HepG2 (cell line): Measurements from ENCODE around the gene OR13C2.

ENCODE experiments used
- EP300 ChIP-seq, 3 experiments: sonication (generic) in 1 of 3; formaldehyde crosslinking in 1 of 3; IDR thresholded peaks; 2 replicates each; pipeline versions ENCODE4 v1.5.1 to v1.6.1; 2011 to 2020; ENCODE audit warnings: low read depth in 2 of 3, low read length in 2 of 3, borderline replicate concordance in 1 of 3, improper control_type of control experiment in 1 of 3, mild to moderate bottlenecking in 1 of 3, missing genetic modification reagents in 1 of 3, moderate library complexity in 1 of 3
- EZH2 ChIP-seq: conservative IDR thresholded peaks from 2 replicates; pipeline ENCODE4 v1.6.1; 2012; ENCODE audit warnings: mild to moderate bottlenecking, low read depth, low read length, moderate library complexity
- PHB2 ChIP-seq: fragments of 450-650 bp; IDR thresholded peaks from 2 replicates; pipeline ENCODE4 v1.6.1; 2018; ENCODE audit not compliant: partially characterized antibody
- SRSF1 ChIP-seq: fragments of 200-400 bp; formaldehyde crosslinking; optimal IDR thresholded peaks from 2 replicates; pipeline ENCODE3; 2017; ENCODE audit warnings: mild to moderate bottlenecking, low read depth, low read length, moderate library complexity
- ZNF547 ChIP-seq: sonication (generic); formaldehyde crosslinking; IDR thresholded peaks from 2 replicates; pipeline ENCODE4 v1.5.1; 2020; ENCODE audit warnings: mild to moderate bottlenecking, missing genetic modification reagents
- TF ChIP-seq, protein P1 (sequence below): sonication (generic); formaldehyde crosslinking; IDR thresholded peaks from 2 replicates; pipeline ENCODE4 v1.5.0; 2020; ENCODE audit warnings: mild to moderate bottlenecking, missing genetic modification reagents, moderate library complexity
- TF ChIP-seq, protein P2 (sequence below), 2 experiments: sonication (generic) in 1 of 2; formaldehyde crosslinking in 1 of 2; IDR thresholded peaks; 2 replicates each; pipeline versions ENCODE4 v1.4.0 to v1.6.1; 2018 to 2020; ENCODE audit warnings: missing genetic modification reagents in 2 of 2, borderline replicate concordance in 1 of 2, low read depth in 1 of 2, mild to moderate bottlenecking in 1 of 2, missing biosample characterization in 1 of 2
- TF ChIP-seq, protein P3 (sequence below): sonication (generic); formaldehyde crosslinking; IDR thresholded peaks from 2 replicates; pipeline ENCODE4 v1.8.1; 2023; ENCODE audit warnings: mild to moderate bottlenecking, missing genetic modification reagents

DNA sequence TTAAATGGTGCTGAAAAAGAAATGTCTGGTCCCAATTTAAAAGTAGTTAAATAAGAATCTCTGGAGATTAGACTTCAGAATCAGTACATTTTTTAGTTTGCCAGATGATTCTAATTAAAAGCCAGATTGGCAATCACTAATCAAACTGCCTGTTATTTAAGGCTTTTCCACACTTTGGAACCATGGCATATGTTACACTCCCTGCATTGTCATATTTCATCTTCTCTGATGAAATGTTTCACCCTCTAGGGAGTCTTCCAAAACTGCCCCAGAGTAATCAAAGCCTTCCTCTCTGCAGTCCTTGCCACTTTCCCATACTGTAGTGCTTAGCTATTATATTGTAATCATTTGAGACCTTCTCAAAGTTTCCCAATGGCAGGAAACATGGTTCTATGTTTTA lies 30.0 kb upstream of the OR13C2 start:
- no peak for TF ChIP-seq EP300 (IDR thresholded peaks at IDR 0.05; ENCODE audit: low read depth in 2 of 2, low read length in 2 of 2)
- no peak for TF ChIP-seq EP300 (CRISPR knock-in tag; IDR thresholded peaks at IDR 0.05; ENCODE audit: borderline replicate concordance)
- TF ChIP-seq, protein P1, sequence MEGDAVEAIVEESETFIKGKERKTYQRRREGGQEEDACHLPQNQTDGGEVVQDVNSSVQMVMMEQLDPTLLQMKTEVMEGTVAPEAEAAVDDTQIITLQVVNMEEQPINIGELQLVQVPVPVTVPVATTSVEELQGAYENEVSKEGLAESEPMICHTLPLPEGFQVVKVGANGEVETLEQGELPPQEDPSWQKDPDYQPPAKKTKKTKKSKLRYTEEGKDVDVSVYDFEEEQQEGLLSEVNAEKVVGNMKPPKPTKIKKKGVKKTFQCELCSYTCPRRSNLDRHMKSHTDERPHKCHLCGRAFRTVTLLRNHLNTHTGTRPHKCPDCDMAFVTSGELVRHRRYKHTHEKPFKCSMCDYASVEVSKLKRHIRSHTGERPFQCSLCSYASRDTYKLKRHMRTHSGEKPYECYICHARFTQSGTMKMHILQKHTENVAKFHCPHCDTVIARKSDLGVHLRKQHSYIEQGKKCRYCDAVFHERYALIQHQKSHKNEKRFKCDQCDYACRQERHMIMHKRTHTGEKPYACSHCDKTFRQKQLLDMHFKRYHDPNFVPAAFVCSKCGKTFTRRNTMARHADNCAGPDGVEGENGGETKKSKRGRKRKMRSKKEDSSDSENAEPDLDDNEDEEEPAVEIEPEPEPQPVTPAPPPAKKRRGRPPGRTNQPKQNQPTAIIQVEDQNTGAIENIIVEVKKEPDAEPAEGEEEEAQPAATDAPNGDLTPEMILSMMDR (CRISPR knock-in tag): no peak
- TF ChIP-seq, protein P2, sequence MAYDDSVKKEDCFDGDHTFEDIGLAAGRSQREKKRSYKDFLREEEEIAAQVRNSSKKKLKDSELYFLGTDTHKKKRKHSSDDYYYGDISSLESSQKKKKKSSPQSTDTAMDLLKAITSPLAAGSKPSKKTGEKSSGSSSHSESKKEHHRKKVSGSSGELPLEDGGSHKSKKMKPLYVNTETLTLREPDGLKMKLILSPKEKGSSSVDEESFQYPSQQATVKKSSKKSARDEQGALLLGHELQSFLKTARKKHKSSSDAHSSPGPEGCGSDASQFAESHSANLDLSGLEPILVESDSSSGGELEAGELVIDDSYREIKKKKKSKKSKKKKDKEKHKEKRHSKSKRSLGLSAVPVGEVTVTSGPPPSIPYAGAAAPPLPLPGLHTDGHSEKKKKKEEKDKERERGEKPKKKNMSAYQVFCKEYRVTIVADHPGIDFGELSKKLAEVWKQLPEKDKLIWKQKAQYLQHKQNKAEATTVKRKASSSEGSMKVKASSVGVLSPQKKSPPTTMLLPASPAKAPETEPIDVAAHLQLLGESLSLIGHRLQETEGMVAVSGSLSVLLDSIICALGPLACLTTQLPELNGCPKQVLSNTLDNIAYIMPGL (CRISPR knock-in tag; IDR thresholded peaks at IDR 0.05; ENCODE audit: borderline replicate concordance in 1 of 2, low read depth in 1 of 2): no peak
- TF ChIP-seq ZNF547: no peak
- no peak for TF ChIP-seq PHB2
- TF ChIP-seq EZH2: no peak
- TF ChIP-seq, protein P3, sequence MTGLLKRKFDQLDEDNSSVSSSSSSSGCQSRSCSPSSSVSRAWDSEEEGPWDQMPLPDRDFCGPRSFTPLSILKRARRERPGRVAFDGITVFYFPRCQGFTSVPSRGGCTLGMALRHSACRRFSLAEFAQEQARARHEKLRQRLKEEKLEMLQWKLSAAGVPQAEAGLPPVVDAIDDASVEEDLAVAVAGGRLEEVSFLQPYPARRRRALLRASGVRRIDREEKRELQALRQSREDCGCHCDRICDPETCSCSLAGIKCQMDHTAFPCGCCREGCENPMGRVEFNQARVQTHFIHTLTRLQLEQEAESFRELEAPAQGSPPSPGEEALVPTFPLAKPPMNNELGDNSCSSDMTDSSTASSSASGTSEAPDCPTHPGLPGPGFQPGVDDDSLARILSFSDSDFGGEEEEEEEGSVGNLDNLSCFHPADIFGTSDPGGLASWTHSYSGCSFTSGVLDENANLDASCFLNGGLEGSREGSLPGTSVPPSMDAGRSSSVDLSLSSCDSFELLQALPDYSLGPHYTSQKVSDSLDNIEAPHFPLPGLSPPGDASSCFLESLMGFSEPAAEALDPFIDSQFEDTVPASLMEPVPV (CRISPR knock-in tag): no peak
- no peak for TF ChIP-seq SRSF1
